Ammon's horn (tissue), 1 donor: ENCODE results near the gene TSR3.

Experiments
- DNase-seq: peaks from one replicate; pipeline ENCODE4 v3.0.0-alpha.2; 2016; ENCODE audit warnings: low spot score

Gene TSR3

DNA sequence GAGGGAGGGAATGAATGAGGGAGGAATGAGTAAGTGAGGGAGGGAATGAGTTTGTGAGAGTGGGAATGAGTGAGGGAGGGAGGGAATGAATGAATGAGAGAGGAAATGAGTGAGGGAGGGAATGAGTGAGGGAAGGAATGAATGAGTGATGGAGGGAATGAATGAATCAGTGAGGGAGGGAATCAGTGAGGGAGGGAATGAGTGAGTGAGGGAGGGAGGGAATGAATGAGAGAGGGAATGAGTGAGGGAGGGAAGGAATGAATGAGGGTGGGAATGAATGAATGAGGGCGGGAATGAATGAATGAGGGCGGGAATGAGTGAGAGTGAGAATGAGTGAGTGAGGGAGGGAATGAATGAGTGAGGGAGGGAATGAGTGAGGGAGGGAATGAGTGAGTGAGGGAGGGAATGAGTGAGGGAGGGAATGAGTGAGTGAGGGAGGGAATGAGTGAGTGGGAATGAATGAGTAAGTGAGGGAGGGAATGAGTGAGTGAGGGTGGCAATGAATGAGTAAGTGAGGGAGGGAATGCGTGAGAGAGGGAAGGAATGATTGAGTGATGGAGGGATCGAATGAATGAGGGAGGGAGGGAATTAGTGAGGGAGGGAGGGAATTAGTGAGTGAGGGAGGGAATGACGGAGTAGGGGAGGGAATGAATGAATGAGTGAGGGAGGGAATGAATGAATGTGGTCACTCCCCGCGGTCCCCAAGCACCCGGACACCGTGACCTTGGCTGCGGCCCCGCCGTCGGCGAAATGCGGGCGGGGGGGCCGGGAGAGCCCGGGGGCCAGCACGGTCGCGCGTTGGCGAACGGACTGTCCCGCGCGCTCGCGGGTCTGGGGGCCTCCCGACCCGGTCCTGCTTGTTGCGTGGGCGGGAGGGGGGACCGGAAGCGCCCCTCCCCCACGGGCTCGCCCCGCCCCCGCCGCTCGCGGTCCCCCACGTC is 43.4 kb downstream of the TSR3 start:
- DNase-seq: no peak

DNA sequence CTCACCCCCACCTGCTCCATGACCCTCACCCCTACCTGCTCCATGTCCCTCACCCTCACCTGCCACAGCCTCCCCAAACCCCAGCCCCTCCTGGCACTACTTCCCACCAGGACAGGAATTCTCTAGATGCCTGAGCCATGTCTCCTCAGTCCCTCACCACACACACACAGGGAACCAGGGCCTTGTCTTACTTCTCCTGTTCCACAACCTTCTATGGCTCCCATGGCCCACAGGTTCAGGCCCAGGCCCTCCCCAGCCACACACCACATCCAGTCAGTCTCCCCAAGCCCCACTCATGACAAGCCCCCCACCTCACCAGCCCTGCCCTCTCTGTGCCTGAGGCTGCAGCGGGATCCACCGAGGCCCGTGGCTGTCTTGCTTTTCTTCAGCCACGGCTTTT is 45.3 kb downstream of the TSR3 start:
- DNase-seq: no peak

DNA sequence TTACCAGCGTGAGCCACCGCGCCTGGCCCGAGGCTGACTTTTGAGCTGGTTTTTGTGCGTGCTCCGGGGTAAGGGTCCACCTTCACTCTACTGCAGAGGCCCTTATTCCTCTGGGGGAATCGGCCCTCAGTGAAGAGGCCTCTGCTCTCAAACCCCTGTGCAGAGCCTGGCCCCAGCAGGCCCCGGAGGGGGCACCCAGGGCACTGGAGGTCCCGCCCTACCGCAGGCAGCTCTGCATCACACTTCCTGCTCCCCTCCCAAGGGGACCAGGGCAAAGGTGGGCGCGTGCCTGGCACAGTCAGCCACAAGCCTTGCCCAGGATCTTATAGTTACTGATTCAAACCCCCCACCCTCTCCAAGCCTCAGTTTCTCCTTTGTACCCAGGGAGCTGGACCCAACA is 45.9 kb downstream of the TSR3 start:
- DNase-seq: no peak

DNA sequence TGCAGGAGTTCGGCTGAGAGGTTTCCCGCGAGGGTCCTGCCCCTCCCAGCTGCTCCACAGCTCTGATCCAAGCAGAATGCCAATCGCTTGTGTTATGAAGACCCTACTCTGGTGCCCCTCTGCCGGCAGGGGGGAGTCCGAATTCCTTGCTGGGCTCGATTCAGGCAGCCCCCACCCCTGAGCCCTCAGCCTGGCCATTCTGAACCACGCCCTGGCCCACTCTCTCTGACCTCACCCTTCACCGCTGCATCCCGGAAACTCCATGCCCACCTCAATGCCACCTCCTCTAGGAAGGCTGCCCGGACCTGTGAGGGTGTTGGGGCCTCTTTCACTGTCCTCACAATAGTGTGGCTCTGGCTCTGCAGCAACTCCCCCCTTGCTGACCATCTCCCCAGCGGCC is 50.1 kb downstream of the TSR3 start:
- DNase-seq: no peak

DNA sequence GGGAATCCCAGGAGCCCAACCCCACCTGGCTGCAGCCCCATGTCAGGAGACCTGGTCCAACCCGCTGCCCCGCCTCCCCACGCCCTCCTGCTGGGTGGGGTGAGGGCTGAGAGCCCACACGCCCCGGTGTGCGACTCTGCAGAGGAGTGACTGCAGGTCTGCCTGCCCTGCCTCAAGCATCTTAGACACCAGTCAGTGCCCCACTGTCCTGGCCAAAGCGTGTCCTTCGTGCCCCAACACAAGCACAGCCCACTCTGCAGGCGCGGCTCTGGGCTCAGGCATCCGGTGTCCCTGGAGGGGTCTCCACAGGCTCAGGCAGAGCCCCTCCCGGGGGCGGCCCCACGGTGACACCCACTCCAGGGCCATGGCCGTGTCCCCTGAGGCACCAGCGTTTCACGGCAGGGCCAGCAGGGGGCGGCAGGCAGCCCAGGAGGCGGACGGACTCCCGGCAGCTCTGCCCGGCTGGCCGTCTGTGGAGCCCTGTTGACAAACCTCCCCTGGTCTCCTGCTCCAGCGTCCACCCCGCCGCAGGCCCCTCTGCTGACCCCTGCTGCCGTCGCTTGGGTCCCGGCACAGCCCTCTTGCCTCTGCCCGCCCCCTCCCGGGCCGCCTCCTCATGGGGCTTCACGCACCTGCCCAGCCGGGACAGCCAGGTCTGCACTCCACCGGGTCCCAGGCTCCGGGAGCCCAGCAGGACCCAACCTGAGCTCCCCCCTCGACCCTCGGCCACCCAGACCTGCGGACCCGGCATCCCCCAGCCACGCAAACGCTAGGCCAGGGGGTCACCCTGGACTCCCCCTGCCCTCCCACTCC is 50.8 kb downstream of the TSR3 start:
- peak; percentile 56 for DNase-seq

DNA sequence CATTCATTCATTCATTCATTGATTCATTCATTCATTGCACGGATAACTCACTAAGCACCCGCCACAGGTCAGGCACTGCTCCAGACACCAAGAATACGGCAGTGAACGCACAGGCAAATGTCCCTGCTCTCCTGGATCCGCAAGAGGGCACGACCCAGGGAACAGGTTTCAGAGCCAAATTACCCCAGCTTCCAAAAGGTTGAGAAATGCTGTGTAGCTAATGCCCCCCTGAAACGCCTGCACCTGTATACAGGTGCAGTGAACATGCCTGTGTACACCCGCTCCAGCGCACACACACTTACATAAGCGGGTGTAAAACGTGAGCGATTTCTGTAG is 51.8 kb downstream of the TSR3 start:
- DNase-seq: no peak
